CD4-positive, alpha-beta T cell treated with Interleukin-1 beta for 1 hour (primary cell): ENCODE measurements around the gene DHX15.

Source experiments
- DNase-seq, 2 donors: peaks; one replicate each; pipeline ENCODE4 v3.0.0-alpha.2; 2020 to 2022

DHX15 gene

DNA sequence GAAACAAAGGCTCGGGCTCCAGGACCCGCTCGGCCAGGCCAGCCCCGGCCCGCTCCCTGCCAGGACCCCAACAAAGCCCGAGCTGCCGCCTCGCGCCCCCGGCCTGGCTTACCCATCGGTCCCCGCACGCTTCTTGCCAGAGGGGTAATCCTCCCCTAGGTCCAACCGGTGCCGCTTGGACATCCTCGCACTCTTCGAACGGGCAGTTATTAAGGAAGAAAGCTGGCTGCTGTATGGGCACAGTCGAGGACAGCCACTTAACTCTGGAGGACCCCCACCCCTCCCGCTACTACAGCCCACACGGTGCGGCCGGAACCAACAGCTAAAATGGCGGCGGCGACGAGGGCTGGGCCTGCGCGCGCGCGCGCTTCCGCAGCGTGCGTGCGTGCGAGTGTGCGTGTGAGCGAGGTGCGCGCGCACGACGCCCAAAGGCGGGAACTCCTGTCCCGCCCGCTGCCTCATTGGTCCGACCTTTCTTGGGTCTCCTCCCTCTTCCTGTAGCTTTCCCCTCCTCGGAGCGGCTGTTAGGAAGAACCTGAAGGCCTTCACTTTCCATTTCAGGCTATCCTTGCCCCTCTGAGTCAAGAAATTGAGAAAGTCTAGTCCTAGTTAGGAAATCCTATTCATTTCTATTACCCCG lies at the start of gene DHX15:
Gene DHX15 (minus strand): TSS at position 344 of the 640 bp plus-strand sequence. CDS start 161 bp downstream, at position 183.
- DNase-seq, result peak; percentile 93 to 94

DNA sequence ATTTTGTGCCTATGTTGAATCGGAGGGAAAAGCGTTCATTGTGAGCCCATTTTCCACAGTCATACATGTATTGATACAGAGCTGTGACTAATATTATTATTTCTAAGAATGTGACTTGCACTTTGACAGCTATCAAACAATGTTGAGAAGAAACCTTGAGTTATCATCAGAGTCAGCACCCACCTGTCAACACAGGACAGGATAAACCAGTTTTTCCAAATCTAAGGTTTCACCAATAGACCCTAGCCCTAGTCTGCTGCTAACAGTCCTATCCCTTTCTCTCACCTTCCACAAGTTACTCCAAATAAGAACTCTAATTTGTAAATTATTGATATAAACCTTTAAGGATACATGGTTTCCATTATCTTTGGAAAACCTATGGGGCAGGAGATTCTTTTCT lies 47.7 kb upstream of the DHX15 start:
- DNase-seq, result no peak

- DNase-seq, result no peak
These were observed 46.6 kb upstream of the DHX15 start for GRCh38 chr4:24630937-24631336.

GRCh38 chr4:24625091-24625490 lies 40.7 kb upstream of the DHX15 start:
- no peak for DNase-seq

- DNase-seq, result no peak
These were observed 40.0 kb upstream of the DHX15 start for GRCh38 chr4:24624381-24624780.

DNA sequence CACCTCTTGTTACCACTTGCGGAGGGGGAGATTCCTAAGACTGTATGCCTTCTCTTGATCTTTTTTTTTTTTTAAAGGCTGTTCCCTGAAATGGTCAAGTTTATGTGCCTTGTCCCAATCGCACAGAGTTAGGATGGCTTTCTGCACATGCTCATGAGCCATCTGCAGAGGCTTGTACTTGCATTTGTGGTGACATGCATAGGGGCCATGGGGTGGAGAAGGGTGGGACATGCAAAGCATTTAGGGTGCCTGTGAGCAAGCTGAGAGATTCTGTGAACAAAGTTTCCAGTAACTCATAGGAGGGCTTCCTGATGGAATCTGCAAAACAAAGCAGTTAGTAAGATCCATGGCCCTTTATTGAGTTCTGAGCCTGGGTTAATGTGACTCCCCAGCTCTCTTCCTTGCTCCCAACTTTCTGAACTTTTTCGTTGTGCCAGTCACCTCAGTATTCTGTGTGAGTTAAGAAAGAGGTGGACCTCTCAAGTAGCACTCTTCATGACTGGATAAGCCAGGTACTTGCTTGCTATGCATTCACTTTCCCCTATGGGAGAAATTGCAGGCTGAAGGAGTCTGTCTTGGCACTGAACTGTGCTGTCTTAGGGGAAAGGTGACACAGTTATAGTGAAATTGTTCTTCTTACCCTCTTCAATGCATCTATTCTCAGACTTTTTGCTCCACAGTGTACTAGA lies 37.9 kb upstream of the DHX15 start:
- DNase-seq, result no peak

- no peak for DNase-seq
These were observed 31.6 kb upstream of the DHX15 start for GRCh38 chr4:24615977-24616376.

DNA sequence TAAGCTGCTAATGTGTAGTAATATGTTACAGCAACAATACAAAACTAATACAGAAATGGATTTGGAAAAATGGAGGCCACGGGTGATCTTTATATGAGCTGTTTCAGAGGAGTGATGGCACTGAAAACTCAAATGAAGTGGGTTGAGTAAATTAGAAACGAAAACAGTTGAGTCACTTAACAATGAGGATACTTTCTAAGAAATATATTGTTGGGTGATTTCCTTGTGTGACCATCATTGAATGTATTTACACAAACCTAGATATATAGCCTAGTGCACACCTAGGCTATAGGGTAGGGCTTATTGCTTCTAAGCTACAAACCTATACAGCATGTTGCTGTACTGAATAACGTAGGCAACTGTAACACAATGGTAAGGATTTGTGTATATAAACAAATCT lies 30.5 kb upstream of the DHX15 start:
- DNase-seq, result no peak

GRCh38 chr4:24613502-24613901 lies 29.1 kb upstream of the DHX15 start:
- no peak for DNase-seq

DNA sequence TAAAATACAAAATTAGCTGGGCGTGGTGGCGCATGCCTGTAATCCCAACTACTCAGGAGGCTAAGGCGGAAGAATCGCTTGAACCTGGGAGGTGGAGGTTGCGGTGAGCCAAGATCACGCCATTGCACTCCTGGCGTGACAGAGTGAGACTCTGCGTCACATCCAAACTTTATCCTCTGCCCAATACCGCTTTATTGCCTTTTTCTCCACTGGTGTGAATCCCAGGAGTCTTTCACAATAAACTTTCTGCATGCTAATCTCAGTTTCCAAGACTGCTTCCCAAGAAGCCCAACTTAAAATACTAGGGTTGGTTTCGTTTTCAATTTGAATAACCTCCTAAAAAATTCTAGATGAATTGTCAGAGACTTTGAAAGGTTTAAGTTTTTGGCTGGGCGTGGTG lies 27.2 kb upstream of the DHX15 start:
- no peak for DNase-seq

GRCh38 chr4:24607334-24607733 lies 23.0 kb upstream of the DHX15 start:
- DNase-seq, result no peak

DNA sequence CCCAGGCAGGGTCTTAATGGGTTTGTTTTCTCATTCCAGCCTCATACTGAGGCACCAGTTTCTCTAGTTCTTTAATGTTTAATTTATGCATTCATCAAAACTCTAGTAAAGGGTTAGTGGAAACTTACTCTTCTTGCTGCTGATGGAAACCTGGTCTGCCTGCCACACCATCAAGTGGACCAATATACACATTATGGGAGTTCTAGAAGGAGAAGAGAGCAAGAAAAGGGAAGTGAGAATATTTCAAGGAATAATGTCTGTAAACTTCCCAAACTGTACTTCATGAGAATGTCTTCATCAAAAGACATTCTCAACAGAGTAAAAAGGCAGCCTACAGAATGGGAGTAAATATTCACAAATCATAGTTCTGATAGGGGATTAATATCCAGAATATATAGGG lies 20.9 kb upstream of the DHX15 start:
- DNase-seq, result no peak

GRCh38 chr4:24604558-24605214 lies 20.3 kb upstream of the DHX15 start:
- no peak for DNase-seq

DNA sequence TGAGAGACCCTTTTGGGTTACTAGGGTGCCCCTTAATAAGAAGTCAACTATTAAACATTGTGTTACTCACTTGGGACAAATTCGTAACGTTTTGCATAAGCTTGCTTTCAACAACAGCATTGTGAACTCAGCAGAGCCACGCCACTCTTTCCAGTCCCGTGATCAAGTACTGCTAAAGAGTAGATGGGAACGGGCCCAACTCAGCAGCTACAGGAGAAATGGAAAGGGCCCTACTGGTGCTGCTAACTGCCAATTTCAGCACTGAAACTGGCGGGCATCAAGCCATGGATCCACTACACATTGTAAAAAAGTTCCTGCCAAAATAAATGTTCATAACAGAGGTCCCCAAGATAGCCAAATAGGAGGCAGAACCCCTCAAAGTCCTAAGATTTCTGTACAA lies 19.0 kb upstream of the DHX15 start:
- DNase-seq, result no peak

GRCh38 chr4:24601121-24601520 lies 16.8 kb upstream of the DHX15 start:
- DNase-seq, result no peak

DNA sequence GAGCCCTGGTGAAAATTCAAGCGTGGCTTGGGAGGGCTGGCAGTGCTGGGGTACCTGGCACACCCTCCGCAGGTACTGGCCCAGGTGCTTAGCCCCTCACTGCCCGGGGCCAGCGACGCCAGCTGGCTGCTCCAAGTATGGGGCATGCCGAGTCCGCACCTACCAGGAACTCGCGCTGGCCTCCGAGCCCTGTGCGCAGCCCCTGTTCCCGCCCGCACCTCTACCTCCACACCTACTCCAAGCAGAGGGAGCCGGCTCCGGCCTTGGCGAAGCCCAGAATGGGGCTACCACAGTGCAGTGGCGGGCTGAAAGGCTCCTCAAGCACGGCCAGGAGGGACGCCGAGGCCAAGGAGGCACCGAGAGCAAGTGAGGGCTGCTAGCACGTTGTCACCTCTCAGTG lies 14.9 kb upstream of the DHX15 start:
- DNase-seq, result no peak

DNA sequence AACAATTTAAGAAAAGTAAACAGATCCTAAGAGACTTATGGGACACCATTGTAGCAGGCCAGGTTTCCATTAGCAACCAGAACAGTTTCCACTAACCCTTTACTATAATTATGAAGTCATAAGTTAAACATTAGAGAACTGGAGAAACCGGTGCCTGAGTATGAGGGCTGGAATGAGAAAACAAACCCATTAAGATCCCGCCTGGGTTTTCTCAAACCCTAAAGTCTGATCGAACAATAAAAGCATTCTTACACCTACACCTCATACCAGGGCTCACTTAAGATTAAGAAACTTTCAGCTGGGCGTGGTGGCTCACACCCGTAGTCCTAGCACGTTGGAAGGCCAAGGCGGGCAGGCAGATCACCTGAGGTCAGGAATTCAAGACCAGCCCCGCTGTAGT lies 13.7 kb upstream of the DHX15 start:
- no peak for DNase-seq

DNA sequence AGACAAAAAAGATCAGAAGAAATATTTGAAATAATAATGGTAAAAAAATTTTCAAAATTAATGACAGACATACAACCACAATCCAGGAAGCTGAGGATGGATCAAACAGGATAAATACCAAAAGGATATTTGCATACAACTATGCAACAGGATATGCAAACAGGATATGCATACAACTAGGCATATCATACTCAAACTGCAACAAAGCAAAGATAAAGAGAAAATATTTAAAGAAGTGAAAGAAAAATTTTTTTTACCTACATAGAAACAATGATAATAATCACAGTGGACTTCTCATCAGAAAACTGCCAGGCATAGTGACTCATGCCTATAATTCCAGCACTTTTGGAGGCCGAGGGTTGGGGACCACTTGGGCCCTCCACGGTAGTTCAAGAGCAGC lies 11.3 kb upstream of the DHX15 start:
- DNase-seq, result no peak

- DNase-seq, result no peak
These were observed 10.5 kb upstream of the DHX15 start for GRCh38 chr4:24594887-24595286.

- no peak for DNase-seq
These were observed 5.1 kb upstream of the DHX15 start for GRCh38 chr4:24589448-24589847.

- DNase-seq, result no peak
These were observed 4.0 kb upstream of the DHX15 start for GRCh38 chr4:24588216-24588954.

- peak; percentile 6 to 46 for DNase-seq
These were observed 723 bp downstream of the DHX15 start for GRCh38 chr4:24583451-24584210.
